Lower leg skin (tissue), 3 donors: ENCODE results near the gene DNER.

ENCODE experiments used
- POLR2A ChIP-seq, 2 donors: fragments of 450-650 bp; IDR thresholded peaks; one replicate each; pipeline ENCODE4 v1.6.1; 2016 to 2017; ENCODE audit warnings: antibody characterized with exemption in 2 of 2, mild to moderate bottlenecking in 1 of 2, moderate library complexity in 1 of 2
- TF ChIP-seq, protein P1 (sequence below), 3 donors: fragments of 450-650 bp; IDR thresholded peaks; one replicate each; pipeline ENCODE4 v1.5.1; 2016; ENCODE audit warnings: antibody characterized with exemption in 3 of 3, mild to moderate bottlenecking in 3 of 3, moderate library complexity in 2 of 3

DNA sequence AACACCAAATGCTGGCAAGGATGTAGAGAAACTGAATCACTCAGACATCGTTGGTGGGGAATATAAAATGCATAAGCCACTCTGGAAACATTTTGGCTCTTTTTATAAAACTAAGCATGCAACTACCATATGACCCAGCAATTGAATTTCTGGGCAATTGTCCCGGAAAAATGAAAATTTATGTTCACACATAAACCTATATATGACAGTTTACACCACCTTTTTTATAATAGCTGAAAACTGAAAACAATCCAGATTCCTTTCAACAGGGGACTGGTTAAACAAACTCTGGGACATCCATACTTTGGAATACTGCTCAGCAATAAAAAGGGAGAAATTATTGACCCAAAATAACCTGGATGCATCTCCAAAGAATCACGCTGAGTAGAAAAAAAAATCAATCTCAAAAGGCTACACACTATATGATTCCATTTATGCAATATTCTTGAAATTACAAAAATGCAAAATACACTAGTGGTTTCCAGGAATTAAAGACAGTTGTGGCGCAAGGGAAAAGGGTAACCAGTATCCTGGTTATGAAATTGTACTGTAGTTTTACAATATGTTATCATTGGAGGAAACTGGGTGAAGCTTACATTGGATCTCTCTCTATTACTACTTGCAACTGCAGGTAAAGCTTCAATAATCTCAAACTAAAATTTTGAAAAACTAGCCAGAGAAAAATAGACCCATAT lies 313.0 kb downstream of the DNER start:
- TF ChIP-seq, protein P1, sequence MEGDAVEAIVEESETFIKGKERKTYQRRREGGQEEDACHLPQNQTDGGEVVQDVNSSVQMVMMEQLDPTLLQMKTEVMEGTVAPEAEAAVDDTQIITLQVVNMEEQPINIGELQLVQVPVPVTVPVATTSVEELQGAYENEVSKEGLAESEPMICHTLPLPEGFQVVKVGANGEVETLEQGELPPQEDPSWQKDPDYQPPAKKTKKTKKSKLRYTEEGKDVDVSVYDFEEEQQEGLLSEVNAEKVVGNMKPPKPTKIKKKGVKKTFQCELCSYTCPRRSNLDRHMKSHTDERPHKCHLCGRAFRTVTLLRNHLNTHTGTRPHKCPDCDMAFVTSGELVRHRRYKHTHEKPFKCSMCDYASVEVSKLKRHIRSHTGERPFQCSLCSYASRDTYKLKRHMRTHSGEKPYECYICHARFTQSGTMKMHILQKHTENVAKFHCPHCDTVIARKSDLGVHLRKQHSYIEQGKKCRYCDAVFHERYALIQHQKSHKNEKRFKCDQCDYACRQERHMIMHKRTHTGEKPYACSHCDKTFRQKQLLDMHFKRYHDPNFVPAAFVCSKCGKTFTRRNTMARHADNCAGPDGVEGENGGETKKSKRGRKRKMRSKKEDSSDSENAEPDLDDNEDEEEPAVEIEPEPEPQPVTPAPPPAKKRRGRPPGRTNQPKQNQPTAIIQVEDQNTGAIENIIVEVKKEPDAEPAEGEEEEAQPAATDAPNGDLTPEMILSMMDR (IDR thresholded peaks at IDR 0.05), result no peak
- no peak for TF ChIP-seq POLR2A (IDR thresholded peaks at IDR 0.05)
